Globus pallidus (tissue), 1 donor: Measurements from ENCODE around the gene NOC4L.

Experiments
- DNase-seq: peaks from one replicate; pipeline ENCODE4 v3.0.0-alpha.2; 2015; ENCODE audit warnings: low spot score

The NOC4L gene

GRCh38 chr12:132156573-132157325, 12.5 kb downstream of the NOC4L start:
- DNase-seq = no peak

- DNase-seq = no peak
Observed at GRCh38 chr12:132157733-132158409, 13.6 kb downstream of the NOC4L start.

- DNase-seq = no peak
Observed at GRCh38 chr12:132158677-132159554, 14.7 kb downstream of the NOC4L start.

- DNase-seq = no peak
Observed at GRCh38 chr12:132159555-132160003, 15.3 kb downstream of the NOC4L start.

DNA sequence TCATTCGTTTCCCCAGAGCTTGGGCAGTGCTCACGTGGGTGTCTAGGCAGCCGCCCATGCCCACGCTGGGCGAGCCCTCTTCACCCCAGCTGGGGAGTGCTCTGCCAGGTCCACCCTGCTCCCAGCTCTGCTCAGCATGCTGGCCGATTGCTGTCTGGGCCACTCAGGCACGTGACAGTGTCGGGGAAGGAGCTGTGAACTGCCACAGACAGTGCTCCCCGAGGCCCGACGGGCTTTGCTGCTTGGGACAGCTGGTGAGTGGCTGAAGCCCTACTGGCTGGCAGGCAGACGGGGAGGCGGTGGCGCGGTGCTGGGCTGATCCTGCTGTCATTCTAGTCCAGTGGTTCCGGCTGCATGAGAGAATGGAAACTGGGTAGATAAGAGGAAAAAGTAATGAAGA, 15.8 kb downstream of the NOC4L start:
- no peak for DNase-seq

DNA sequence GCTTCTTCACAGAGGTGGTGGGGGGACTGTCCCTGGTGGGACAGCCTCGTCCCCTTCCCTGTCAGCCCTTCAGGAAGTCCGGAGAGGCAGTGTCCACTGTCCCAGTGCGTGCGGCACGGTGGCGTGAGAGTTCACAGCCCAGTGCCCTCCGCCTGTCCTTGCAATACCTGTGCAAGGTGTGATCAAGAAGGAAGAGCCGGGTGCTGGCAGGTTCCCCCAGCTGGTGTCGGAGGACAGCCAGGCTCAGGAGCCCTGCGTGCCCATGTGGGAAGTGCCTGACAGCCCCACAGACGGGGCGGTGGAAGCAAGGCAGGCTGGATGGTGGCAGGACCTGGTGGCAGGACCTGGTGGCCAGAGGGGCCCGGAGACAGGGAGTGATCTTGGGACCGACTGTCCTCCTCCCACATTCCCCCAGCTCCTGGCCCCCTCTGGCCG, 16.4 kb downstream of the NOC4L start:
- no peak for DNase-seq

DNA sequence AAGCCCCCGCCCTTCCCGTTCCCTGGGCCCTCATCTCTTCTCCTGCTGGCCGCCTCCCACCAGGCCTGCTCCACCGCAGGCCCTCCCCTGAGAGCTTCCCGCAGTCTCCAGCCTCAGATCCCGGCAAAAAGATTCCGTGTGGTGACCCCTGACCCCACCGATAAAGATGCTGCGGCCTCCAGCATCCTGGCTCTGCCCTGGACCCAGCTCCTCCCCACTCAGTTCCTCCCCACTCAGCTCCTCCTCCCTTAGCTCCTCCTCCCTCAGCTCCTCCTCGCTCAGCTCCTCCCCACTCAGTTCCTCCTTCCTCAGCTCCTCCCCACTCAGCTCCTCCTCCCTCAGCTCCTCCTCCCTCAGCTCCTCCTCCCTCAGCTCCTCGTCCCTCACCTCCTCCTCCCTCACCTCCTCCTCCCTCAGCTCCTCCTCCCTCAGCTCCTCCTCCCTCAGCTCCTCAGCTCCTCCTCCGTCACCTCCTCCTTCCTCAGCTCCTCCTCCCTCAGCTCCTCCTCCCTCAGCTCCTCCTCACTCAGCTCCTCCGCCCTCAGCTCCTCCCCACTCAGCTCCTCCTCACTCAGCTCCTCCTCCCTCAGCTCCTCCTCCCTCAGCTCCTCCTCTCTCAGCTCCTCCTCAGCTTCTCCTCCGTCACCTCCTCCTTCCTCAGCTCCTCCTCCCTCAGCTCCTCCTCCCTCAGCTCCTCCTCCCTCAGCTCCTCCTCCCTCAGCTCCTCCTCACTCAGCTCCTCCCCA, 17.0 kb downstream of the NOC4L start:
- no peak for DNase-seq

GRCh38 chr12:132161796-132162507, 17.7 kb downstream of the NOC4L start:
- no peak for DNase-seq

- no peak for DNase-seq
Observed at GRCh38 chr12:132162508-132163031, 18.3 kb downstream of the NOC4L start.

DNA sequence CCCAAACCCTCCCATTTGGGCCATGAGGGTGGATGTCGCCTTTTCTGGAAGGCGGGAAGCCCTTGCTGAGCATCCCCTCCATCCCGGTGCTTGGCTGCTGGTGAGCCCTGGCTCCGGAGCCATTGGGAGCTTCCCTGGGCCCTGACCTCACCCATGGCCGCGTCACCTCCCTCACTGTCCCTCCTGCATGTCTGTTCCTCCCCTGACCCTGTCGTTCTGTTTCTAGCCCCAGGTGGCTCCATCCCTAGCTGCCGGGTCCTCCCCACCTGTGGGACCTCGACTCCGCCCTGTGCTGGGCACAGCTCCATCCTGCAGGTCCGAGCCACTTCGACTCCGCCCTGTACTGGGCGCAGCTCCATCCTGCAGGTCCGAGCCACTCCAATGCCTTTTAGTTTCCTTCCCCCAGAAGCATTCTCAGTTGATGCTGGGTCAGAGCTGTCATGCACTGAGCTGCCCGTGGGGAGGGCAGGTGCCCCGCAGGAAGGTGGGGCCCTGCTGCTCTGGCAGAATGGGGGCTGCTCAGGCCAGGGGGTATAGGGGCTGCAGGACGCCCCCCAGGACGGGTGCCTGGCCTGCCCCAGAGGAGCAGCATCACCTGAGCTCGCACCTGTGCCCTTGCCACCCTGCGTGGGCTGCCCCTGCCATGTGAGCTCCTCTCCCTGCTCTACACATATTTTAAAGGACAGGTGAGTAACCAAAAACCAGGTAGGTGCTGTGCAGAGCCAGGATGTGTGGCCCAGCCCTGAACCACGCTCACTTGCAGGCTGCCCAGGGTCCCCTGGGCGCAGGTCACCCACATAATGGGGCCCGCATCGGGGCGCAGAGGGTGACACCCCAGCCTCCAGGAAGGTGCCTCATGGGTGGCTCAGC, 19.0 kb downstream of the NOC4L start:
- no peak for DNase-seq

GRCh38 chr12:132163911-132164288, 19.6 kb downstream of the NOC4L start:
- no peak for DNase-seq

DNA sequence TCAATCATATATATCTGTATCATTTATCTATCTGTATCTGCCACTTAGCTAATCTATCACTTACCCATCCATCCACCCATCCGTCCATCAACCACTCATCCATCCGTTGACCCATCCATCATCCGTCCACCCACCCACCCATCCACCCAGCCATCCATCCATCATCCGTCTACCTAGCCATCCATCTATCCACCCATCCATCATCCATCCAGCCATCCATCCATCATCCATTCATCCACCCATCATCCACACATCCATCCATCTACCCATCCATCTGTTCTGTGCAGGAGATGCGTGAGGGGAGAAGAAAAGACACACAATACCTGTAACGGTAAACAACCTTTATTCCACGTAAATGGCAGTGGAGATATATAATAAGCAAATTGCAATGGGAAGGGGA, 20.2 kb downstream of the NOC4L start:
- no peak for DNase-seq

GRCh38 chr12:132165584-132165983, 21.3 kb downstream of the NOC4L start:
- no peak for DNase-seq

GRCh38 chr12:132166093-132166492, 21.8 kb downstream of the NOC4L start:
- DNase-seq = no peak

DNA sequence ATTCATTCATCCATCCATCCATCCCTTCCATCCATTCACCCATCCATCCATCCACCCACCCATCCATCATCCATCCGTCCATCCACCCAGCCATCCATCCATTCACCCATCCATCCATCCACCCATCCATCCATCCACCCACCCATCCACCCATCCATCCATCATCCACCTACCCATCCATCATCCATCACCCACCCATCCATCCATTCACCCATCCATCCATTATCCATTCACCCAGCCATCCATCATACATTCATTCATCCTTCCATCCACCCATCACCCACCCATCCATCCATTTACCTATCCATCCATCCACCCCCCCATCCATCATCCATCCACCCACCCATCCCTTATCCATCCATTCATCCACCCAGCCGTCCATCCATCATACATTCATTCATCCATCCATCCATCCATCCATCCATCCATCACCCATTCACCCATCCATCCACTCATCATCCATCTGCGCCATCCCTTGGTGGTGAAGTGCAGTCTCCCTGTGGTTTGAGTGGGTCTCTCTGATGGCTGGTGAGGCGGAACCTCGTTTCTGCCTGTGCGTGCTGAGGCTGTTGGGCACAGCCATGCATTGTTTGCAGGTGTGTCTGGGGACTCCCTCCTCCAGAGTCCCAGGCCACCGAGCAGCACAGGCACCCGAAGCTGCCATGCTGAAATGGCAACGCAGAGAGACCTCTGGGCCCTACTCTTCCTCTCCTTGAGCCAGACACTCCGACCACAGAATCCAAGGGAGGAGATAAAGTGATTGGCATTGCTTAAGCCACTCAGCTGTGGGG, 22.7 kb downstream of the NOC4L start:
- DNase-seq = no peak

DNA sequence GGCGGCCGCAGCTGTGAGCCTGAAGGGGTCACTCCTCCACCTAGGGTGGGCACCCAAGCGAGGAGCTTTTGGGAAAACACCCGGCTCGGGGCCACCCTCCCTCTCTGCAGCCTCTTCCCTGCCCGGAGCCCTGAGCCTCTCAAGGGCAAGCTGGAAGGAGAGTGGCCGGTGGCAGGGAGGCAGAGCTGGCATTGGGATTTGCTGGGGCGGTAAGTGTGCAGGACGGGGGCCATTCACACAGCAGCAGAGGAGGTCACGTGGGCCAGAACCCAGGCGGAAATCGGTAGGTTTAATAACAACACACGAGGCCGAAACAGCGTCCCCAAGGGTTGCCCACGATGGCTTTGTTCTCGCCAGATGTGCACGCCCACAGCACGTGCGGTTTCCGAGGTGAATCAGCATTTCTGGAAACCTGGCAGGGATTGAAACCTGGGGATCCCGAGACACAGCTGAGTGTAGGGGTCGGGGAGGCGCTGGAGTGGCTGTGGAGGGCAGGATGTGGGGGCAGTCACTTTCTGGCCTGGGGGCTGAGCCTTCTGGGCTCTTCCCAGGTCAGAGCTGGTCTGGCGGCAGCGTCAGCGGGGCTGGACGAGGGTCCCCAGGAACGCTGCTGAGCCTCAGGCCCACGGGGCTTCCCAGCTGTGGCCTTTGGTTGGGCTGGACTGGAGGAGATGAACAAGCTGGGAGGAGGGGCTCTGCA, 23.5 kb downstream of the NOC4L start:
- DNase-seq = no peak

DNA sequence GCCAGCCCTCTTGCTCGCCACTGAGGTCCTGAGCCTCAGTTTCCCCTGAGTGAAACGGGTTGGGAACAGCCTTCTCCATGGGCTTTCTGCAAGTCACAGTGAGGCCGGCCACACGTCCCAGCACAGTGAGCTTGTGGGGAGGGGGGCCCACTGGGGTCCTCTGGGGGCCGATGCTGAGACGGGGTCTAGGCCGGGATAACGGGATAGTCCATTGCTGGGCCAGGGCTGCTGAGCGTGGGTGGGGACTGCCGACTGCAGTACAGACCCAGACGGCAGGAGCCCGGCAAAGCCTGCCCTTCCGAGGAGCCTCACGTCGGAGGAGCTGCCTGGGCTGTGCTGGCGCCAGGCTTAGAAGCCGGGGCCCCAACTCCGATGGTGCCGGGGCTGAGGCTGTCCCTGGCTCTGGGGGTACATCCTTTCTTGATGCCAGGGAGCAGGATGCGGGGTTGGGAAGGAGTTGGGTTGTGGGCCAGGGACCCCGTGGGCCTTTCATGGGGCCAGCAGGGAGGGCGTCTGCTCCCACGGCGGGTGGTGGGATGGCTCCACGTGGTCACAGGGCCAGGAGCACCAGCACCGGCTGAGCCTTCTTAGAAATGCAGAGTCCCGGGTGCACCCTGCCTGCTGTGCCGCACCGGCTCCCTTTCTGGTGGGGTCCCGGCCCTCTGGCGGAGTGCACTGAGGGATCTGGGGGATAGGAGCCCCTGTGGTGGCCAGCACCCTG, 24.2 kb downstream of the NOC4L start:
- DNase-seq = no peak

GRCh38 chr12:132169376-132169775, 25.1 kb downstream of the NOC4L start:
- no peak for DNase-seq
